Measurements from ENCODE around the gene WBP1L.
A peak's percentile ranks its signal among the peaks of the same experiment; 100 is the strongest.
"Not testable (repeated sequence)": the region's sequence is repeated elsewhere in the genome, so short reads cannot be mapped to it uniquely, and the experiment has no call there.

WBP1L gene

DNA sequence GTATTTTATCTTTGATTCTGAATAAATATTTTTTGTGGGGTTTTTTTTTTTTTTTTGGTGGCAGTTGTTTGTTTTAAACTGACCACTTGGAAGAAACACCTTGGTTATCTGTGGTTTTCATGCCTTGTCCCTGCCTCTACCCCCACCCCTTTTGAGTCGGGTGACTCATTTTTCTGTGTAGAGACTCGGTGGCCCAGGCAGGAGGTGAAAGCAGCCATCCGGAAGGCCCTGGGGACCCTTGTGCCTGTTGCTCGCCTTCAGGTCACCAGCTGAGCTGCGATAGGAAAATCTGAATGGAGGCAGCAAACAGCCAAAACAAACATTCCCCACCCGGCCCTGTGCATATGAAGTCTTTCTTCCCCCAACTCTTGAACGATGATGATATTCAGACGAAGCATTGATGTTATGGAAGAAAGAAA is 70.7 kb downstream of the WBP1L start:
- no peak for DNase-seq

DNA sequence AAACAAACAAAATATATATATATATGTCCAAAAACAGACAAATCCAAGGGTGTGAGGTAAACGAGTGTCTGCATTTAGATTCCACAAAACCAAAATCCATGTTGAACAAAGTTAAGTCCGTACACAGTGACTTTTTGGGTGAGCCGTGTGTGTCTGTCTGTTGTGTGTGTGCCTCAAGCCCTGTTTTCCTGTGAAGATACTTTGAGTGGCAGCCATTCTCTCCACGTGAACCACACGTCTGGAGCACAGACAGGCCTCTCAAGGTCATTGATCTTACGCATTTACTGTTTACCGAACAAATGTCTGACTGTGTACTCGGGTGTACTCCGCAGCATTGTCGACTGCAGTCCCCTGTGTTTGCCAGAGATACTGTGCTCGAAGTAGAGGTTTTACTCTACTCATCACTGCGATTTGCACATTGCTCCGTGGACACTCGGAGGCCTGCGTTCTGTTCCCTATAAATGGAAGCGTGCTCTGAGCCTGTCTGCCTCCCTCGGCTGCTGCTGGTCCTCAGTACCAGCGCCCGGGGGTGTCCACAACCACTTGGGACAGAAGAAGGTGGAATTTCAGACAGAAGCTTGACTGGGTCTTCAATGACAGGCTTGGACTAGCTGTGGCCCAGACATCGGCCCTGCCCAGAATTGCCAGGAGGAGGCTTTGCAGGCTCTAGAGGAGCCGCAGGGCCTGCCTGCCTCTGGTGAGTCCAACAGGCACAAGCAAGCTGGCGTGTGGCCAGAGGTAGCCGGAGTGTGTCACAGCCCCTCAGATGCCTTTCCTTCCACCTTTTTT is 71.3 kb downstream of the WBP1L start:
- no peak for DNase-seq

DNA sequence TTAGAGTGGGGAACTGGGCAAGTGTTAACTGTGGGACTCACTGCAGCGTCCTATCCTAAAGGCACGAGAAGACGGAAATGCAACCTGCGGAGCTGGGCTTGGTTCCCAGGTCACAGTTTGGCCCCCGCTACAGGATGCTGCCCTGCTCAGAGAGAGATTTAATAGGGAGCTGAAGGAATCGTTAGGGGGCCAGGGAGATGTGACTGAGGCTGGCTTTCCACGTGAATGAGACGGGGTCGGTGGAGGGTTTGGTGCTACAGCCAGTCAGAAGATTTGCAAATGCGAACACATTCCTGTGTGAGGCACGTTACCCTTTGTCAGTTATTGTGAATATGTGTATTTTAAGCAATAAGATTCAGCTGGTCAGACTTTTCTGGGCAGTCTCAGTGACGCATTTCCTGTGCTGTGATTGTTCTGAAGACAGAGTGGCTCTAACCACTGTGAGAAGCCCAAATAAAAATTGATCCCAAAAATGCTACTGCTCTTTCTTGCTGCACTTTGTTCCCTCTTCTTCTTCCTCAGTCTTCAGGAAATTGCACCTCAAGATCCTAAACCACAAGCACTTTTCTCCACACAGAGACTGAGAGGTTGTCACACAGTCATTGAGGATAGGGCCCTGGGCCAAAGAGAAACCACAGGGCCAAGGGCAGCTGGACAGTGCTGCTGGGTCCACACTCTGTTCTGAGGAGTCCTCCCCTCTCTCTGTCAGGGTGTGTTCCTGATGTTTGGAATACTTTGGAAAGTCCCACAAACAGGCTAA is 72.2 kb downstream of the WBP1L start:
- DNase-seq: no peak

DNA sequence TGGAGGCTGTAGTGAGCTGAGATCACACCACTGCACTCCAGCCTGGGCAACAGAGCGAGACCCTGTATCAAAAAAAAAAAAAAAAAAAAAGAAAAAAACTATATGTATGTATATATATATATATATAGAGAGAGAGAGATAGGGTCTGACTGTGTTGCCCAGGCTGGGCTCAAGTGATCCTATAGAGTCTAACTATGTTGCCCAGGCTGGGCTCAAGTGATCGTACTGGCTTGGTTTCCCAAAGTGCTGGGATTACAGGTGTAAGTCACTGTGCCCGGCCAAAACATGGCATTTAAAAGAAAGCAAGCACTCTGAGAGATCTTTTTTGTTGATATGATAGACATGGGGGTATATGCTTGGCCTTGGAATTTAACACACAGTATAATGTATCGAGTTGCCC is 73.4 kb downstream of the WBP1L start:
- DNase-seq: no peak

DNA sequence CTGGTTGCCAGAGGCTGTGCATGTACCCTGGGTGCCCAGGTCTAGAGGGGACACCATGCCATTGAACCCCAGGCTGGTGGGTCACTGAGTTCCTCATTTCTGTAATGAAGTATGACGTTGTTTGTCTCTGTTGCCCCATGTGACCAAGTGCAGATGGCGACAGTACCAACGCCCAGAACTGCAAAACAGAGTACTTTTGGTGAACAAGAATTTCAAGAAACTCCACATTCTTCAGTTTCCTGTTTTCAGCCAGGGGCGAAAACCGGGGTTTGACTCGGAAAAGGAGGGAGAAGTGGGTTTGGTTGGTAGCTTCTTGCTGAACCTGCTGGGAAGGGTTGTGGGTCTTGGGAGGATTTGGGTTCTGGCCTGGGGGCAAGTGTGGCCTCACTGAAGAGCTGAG is 75.3 kb downstream of the WBP1L start:
- DNase-seq: no peak

DNA sequence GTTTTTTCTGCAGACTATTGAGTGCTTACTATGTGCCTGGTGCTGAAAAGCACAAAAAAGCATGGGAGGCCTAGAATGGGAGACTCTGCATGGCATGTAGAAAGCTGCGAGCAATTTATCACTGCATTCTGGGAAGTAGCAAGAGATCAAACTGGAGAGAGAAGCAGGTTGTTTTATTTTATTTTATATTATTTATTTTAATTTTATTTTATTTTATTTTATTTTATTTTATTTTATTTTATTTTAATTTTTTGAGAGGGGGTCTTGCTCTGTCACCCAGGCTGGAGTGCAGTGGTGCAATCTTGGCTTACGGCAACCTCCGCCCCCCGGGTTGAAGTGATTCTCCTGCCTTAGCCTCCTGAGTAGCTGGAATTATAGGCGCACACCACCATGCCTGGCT is 76.3 kb downstream of the WBP1L start:
- not testable (repeated sequence) for DNase-seq

DNA sequence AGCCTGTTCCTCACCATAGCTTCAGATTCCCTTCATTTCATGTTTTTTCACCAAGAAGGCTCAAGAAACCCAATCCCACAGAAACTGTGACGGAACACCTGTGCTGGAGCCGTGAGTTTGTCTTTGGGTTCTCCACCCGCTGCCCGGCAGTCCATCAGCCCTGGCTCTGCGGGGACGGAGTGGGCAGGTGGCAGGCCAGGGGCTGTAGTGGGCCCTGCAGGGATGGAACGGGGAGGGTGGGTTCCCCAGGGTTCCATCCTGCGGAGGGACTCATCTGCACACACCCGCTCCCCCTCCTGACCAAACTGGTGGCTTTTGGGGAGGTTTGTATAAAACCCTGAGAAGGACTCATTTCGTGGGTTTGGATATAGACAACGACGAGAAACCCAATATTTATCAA is 78.5 kb downstream of the WBP1L start:
- DNase-seq: no peak

DNA sequence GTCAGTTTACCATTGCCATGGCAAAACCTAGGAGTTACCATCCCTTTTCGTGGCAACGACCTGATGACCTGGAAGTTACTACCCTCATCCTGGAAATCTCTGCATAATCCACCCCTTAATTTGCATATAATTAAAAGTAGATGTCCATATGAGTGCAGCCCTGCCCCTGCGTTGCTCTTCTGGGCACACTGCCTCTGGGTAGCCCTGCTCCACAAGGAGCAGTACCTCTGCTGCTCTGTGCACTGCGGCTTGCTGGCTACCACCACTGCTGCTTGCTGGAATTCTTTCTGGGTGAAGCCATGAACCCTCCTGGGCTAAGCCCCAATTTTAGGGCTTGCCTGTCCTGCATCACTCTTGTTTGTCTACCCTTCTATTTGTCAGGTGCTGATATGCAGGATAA is 80.9 kb downstream of the WBP1L start:
- no peak for DNase-seq

DNA sequence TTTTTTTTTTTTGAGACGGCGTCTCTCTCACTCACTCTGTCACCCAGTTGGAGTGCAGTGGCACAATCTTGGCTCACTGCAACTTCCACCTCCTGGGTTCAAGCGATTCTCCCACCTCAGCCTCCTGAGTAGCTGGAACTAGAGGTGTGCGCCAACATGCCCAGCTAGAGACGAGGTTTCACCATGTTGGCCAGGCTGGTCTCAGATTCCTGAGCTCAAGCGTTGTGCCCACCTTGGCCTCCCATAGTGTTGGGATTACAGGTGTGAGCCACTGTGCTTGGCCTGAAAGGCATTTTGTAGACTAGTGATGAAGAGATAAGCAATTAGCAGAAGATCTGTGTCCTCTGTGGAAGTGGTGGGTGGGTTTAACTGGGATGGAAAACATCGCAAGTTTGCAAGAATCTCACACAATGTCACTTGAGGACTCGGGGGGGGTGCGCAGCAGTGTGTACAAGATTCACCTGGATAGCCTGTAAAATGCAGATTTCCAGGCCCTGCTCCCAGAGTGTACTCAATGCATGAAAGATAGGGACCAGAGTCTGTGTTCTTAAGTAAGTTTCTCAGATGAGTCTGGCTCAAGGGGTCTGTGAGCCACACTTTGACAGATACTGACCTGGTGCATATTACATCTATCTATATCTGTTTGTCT is 82.5 kb downstream of the WBP1L start:
- DNase-seq: no peak

DNA sequence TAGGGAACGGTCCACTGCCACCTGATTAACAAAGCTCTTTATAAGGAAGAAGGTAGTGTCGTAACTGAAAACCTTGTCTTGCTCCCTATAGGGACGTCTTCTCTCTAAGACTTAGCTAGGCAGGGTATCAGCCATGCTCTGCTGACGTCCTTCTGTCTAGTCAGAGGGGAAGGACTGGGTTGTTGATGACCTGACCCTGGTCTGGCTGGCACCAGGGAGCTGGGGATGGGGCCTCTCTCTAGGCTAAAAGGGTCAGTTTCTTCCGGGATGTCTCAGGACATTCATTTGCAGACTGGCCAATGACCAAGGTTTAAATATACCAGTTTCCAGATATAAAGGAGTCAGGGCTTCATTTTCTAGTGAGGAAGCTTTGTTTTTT is 83.8 kb downstream of the WBP1L start:
- no peak for DNase-seq

DNA sequence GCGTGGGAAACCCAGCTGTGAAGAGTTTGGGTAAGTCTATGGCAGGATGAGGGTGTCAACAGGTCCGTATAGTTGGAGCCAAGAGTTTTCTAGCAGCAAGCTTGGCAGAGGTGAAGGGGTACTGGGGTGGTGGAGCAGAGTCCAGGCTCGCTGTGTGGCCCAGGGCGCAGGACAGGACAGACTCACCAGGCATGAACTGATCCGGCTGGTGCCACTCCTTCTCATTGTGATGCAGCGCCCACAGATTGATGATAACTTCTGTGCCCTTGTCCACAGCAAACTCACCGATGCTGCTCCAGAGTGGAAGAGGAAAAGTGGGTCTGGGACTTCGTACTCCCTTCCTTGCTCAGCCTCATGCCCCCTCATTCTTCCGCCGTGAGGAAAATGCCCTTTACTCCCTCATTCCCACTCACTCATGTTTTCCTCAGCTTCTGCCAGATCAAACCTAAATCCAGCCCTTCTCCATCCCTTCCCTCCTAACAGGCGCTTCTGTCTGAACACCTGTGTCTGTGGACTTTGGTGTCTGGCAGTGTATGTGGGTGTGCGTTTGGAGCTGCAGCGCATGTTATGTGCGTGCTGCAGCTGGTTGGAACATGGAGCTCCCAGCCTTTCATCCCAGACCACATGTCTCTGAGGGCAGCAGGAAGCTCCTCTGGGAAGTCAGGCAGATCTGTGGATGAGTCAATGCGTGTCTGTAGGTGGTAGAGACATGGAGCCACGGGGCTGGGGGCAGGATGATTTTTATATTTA is 87.7 kb downstream of the WBP1L start:
- no peak for DNase-seq

DNA sequence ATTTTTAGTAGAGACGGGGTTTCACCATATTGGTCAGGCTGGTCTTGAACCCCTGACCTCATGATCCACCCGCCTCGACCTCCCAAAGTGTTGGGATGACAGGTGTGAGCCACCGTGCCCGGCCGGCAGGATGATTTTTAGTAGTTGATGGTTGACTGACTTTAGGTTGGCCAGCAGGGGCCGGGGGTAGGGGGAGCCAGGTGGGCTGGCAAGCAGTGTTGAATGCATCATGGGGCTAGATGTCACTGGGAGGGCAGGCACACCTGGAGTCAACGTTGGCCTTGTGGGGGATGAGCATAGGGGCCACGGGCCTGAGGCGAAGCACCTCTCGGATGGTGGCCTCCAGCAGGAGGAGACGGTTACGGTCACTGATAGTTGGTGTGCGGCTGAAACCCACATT is 88.5 kb downstream of the WBP1L start:
- DNase-seq: no peak

DNA sequence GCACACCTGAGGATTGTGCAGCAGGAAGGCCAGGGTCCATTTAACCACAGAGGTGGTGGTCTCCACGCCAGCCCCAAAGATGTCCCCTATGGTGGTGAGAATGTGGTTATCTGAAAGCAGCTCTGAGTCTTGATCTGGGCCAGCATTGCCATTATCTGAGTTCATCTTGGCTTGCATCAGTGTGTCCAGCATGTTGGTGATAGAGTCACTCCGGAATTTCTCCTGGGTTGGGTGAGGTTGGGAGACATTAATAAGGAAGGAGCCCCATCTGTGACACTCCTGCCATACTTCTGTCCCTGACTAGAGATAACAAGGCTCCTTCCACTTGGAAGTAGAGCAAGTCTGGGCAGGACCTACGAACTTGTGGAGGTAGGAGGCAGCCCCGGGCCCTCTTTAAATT is 89.2 kb downstream of the WBP1L start:
- DNase-seq: no peak

DNA sequence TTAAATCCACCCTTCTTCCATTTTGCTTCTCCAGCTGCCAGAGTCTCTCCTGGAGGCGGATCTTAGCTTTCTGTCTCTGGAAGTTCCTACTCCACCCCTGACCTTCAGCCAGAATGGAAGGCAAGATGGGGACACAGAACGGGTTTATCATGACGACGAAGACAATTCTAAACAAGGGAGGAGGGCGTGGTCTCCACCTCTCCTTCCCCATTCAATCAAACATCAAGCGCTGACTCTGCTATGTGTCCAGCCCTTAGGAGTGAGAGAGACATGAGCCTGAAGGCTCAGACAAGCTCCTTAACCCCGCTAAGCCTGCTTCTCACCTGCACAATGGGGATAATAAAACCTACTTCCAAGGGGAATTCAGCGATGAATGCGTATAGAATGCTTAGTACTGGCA is 90.4 kb downstream of the WBP1L start:
- DNase-seq: no peak

DNA sequence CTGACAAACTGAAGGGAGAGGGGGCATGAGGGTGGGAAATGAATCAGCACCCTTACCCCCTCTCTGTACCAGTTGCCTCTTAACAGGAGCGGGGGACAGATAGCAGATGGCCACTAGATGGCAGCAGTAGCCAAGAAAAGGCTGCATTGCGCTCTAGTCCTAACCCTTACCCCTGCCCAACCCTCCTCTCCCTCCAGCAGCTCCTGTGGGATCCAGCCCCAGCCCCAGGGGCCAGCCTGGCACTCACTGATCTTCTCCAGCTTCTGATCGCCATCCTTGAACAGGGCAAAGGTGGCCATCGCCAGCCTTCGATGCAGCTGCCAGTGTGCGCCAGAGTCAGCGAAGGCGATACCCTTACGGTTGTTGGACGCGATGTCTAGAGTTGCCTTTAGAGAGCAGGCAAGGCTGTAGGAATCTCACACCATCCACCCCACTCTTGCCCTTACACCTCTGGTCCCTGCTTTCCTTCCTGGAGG is 91.3 kb downstream of the WBP1L start:
- DNase-seq: peak; percentile 51

DNA sequence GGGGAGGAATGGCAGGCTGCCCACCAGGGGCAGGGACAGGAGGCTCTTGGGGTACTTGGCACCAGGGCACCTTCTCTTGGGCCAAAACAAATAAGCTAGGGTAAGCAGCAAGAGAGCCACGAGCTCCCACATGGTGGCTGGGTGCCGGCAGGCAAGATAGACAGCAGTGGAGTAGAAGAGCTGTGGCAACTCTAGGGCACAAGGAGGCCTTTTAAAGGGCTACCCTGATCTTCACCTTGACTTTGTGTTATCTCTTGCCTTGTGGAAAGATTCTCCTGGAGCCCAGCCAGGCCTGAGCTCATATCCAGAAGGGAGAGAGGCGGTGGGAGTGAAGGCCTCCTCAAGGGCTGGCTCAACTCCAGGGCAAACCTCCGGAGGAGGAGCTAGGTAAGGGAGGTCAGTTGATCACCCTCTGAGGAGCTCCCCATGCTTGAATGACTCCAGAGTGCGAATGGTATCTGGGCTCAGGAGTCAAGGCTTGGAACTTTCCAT is 93.5 kb downstream of the WBP1L start, which contains the start of gene CYP17A1:
CYP17A1 (minus strand) TSS at position 184 of the 492 bp plus-strand sequence; CDS start at position 132, 52 bp downstream.
- peak; percentile 19 for DNase-seq

DNA sequence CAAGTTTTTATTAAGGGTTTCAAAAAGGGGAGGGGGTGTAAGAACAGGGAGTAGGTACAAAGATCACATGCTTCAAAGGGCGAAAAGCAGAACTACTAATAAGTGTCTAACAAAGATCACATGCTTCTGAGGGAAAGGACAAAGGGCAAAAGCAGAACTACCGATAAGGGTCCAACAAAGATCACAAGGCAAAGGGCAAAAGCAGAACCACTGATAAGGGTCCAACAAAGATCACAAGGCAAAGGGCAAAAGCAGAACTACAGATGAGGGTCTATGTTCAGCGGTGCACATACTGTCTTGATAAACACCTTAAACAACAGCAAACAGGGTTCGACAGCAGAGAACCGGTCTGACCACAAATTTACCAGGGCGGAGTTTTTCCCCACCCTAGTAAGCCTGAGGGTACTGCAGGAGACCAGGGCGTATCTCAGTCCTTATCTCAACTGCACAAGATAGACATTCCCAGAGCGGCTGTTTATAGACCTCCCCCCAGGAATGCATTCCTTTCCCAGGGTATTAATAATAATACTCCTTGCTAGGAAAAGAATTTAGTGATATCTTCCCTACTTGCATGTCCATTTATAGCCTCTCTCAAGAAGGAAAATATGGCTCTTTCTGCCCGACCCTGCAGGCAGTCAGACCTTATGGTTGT is 94.7 kb downstream of the WBP1L start:
- DNase-seq: not testable (repeated sequence)

DNA sequence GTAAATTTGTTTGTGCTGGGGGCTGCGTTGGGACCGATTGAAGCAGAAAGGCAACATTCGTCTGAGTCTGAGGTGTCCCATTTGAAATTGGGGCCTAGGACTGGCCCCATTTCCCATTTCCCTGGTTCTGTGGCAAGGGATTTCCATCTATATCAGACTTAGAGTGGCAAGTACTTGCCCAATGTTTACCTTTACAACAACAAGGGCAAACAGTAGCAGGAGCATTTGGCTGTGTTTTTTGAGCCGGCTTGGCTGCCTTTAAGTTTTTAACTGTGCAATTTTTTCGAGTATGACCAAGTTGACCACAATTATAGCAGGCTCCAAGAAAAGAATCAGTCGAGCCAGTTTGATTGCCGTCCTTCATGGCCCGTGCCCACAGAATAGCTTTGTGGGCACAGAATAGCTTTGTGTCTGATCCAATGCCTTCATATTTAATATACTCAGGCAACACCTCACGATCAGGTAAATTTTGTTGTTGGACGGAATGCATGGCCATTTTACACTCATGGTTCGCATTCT is 98.1 kb downstream of the WBP1L start:
- no peak for DNase-seq

DNA sequence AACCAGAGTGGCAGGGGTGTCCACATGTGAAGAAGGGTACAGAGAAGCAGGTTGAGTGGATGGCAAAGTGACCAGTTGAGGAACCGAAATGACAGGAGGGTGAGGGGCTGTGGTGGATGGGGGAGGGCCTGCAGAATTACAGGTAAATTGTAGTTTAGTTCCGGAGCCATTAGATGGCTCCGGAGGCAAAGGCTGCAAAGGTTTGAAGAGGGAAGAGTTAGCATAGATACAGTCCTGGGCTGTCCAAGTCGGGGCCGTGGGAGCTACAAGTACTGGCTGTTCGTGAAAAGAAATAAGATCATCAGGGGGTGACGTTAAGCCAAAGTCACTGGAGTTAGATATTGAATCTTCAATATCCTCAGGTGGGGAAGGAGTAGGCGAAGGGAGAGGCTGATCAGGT is 99.4 kb downstream of the WBP1L start:
- not testable (repeated sequence) for DNase-seq

DNA sequence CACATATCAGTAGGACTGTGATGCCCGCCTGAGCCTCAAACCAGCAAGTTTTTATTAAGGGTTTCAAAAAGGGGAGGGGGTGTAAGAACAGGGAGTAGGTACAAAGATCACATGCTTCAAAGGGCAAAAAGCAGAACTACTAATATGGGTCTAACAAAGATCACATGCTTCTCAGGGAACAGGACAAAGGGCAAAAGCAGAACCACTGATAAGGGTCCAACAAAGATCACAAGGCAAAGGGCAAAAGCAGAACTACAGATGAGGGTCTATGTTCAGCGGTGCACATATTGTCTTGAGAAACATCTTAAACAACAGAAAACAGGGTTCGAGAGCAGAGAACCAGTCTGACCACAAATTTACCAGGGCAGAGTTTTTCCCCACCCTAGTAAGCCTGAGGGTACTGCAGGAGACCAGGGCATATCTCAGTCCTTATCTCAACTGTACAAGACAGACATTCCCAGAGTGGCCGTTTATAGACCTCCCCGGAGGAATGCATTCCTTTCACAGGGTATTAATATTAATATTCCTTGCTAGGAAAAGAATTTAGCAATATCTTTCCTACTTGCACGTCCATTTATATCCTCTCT is 100.5 kb downstream of the WBP1L start:
- not testable (repeated sequence) for DNase-seq

DNA sequence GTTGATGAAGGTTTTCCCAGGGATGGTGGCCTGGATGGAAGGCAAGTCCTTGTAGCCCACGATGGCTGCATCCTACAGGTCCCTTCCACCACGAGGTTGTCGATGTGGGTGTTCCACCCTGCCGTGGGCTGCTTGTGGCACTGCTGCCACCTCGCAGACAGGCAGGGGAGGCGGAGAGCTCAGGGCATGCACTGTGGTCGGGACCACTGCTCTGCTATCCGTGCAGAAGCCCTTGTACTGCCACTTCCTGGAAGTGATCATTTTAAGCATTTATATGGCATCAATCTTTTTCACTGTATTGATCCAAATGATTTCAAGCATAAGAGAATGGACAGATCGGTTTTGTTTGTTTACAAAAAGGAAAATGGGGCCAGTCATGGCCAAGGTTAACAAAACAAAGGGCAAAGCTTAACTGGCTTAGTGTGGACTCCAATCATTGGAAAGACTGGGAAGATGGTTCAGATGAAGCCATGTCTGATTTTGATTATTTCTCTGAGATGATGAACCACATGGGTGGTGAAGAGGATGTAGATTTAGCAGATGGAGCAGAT is 101.7 kb downstream of the WBP1L start:
- DNase-seq: no peak
